NCI-H526 (cell line): Measurements from ENCODE around the gene TMEM161B.
"Not testable (repeated sequence)": the region's sequence is repeated elsewhere in the genome, so short reads cannot be mapped to it uniquely, and the experiment has no call there.

ENCODE experiments used
- DNase-seq, 2 experiments: peaks; one replicate each; lab custom pipeline; 2025; lab: John Stamatoyannopoulos, UW

The TMEM161B gene

GRCh38 chr5:88268385-88269184 lies at the start of gene TMEM161B:
Gene TMEM161B, minus strand, starts transcription at chr5:88268845. Its CDS starts 122 bp downstream, at chr5:88268723.
- DNase-seq = peak; percentile 92 to 97

GRCh38 chr5:88304356-88304755 lies 35.7 kb upstream of the TMEM161B start:
- no peak for DNase-seq

- DNase-seq = no peak
Measured at GRCh38 chr5:88298425-88298824, 29.8 kb upstream of the TMEM161B start.

- DNase-seq = no peak
Measured at GRCh38 chr5:88290801-88291200, 22.2 kb upstream of the TMEM161B start.

- no peak for DNase-seq
Measured at GRCh38 chr5:88288528-88289197, 20.0 kb upstream of the TMEM161B start.

GRCh38 chr5:88287846-88288527 lies 19.3 kb upstream of the TMEM161B start:
- no peak for DNase-seq

- no peak for DNase-seq
Measured at GRCh38 chr5:88287302-88287701, 18.7 kb upstream of the TMEM161B start.

GRCh38 chr5:88283690-88284089 lies 15.0 kb upstream of the TMEM161B start:
- no peak for DNase-seq

GRCh38 chr5:88281322-88281721 lies 12.7 kb upstream of the TMEM161B start:
- no peak for DNase-seq

- DNase-seq = no peak
Measured at GRCh38 chr5:88279584-88279983, 10.9 kb upstream of the TMEM161B start.

- no peak for DNase-seq
Measured at GRCh38 chr5:88276378-88276777, 7.7 kb upstream of the TMEM161B start.

- DNase-seq = no peak
Measured at GRCh38 chr5:88275581-88275980, 6.9 kb upstream of the TMEM161B start.

GRCh38 chr5:88269222-88269771 lies 652 bp upstream of the TMEM161B start:
- peak; percentile 19 to 54 for DNase-seq

- not testable (repeated sequence) for DNase-seq
Measured at GRCh38 chr5:88264565-88264964, 4.1 kb downstream of the TMEM161B start.

GRCh38 chr5:88263349-88263748 lies 5.3 kb downstream of the TMEM161B start:
- DNase-seq = no peak

- no peak for DNase-seq
Measured at GRCh38 chr5:88262116-88262515, 6.5 kb downstream of the TMEM161B start.

- no peak for DNase-seq
Measured at GRCh38 chr5:88258636-88259035, 10.0 kb downstream of the TMEM161B start.

- DNase-seq = no peak
Measured at GRCh38 chr5:88256872-88257271, 11.8 kb downstream of the TMEM161B start.

- DNase-seq = no peak
Measured at GRCh38 chr5:88256037-88256436, 12.6 kb downstream of the TMEM161B start.

GRCh38 chr5:88254320-88254719 lies 14.3 kb downstream of the TMEM161B start:
- DNase-seq = no peak

- no peak for DNase-seq
Measured at GRCh38 chr5:88251048-88251711, 17.5 kb downstream of the TMEM161B start.

GRCh38 chr5:88250010-88250409 lies 18.6 kb downstream of the TMEM161B start:
- DNase-seq = no peak
